Measurements from ENCODE around the gene DOK7. TPM values are rescaled to one million over a fixed set of nuclear protein-coding genes. Genes with fewer than 3 reads are reported as not detected.

Gene DOK7
- polyA plus RNA-seq, 4 donors: 0.28 to 7.5 (median 0.81) TPM; not detected in 1

GRCh38 chr4:3521621-3522325, 58.7 kb downstream of the DOK7 start:
- H3K27ac ChIP-seq (ENCODE audit: low read depth in 1 of 3, low read length in 2 of 3): no peak overlapping the region
- WGBS, 3 donors: 95 to 97% (median 95%) methylated on average over 14 to 16 of the region's 16 CpGs
- no peak for DNase-seq
- no peaks in the 10 kb centered on the region for H3K27me3 ChIP-seq (ENCODE audit: control insufficient read depth in 3 of 3, insufficient read depth in 3 of 3, low read length in 3 of 3)
- H3K4me3 ChIP-seq (ENCODE audit: low read depth in 1 of 3, low read length in 3 of 3): no peak overlapping the region
- FAIRE-seq: no peak
- H3K4me1 ChIP-seq (ENCODE audit: control insufficient read depth in 3 of 3, insufficient read depth in 2 of 3, low read depth in 1 of 3, low read length in 2 of 3): no peaks in the 10 kb centered on the region
- peaks cover 32 to 99% (median 34%) of the 10 kb centered on the region in 3 donors for H3K36me3 ChIP-seq (ENCODE audit: control insufficient read depth in 3 of 3, insufficient read depth in 2 of 3, low read depth in 1 of 3, low read length in 3 of 3)
- H3K9me3 ChIP-seq (ENCODE audit: control insufficient read depth in 2 of 2, insufficient read depth in 1 of 2, low read depth in 1 of 2, low read length in 1 of 2): no peaks in the 10 kb centered on the region

GRCh38 chr4:3522326-3522640, 59.2 kb downstream of the DOK7 start:
- Histone ChIP-seq H3K9me3 (ENCODE audit: control insufficient read depth in 2 of 2, insufficient read depth in 1 of 2, low read depth in 1 of 2, low read length in 1 of 2) (no peaks in the 10 kb centered on the region), H3K36me3 (ENCODE audit: control insufficient read depth in 3 of 3, insufficient read depth in 2 of 3, low read depth in 1 of 3, low read length in 3 of 3) (peaks cover 30 to 99% (median 30%) of the 10 kb centered on the region in 3 donors), H3K4me3 (ENCODE audit: low read depth in 1 of 3, low read length in 3 of 3) (no peak overlapping the region), H3K27me3 (ENCODE audit: control insufficient read depth in 3 of 3, insufficient read depth in 3 of 3, low read length in 3 of 3) (no peaks in the 10 kb centered on the region), H3K27ac (ENCODE audit: low read depth in 1 of 3, low read length in 2 of 3) (no peak overlapping the region), H3K4me1 (ENCODE audit: control insufficient read depth in 3 of 3, insufficient read depth in 2 of 3, low read depth in 1 of 3, low read length in 2 of 3) (no peaks in the 10 kb centered on the region)
- 81 to 98% (median 90%) methylated on average over 9 to 15 of the region's 15 CpGs for WGBS, 3 donors
- FAIRE-seq: no peak
- DNase-seq: no peak

- WGBS, 3 donors: 92 to 94% (median 93%) methylated on average over 16 to 19 of the region's 19 CpGs
- FAIRE-seq: no peak
- H3K4me1 ChIP-seq (ENCODE audit: control insufficient read depth in 3 of 3, insufficient read depth in 2 of 3, low read depth in 1 of 3, low read length in 2 of 3): no peaks in the 10 kb centered on the region
- DNase-seq: no peak
- H3K27ac ChIP-seq (ENCODE audit: low read depth in 1 of 3, low read length in 2 of 3): no peak overlapping the region
- no peaks in the 10 kb centered on the region for H3K9me3 ChIP-seq (ENCODE audit: control insufficient read depth in 2 of 2, insufficient read depth in 1 of 2, low read depth in 1 of 2, low read length in 1 of 2)
- no peaks in the 10 kb centered on the region for H3K27me3 ChIP-seq (ENCODE audit: control insufficient read depth in 3 of 3, insufficient read depth in 3 of 3, low read length in 3 of 3)
- H3K36me3 ChIP-seq (ENCODE audit: control insufficient read depth in 3 of 3, insufficient read depth in 2 of 3, low read depth in 1 of 3, low read length in 3 of 3): peaks cover 26 to 99% (median 27%) of the 10 kb centered on the region in 3 donors
- H3K4me3 ChIP-seq (ENCODE audit: low read depth in 1 of 3, low read length in 3 of 3): no peak overlapping the region
These were observed 59.5 kb downstream of the DOK7 start for GRCh38 chr4:3522651-3523050.

- FAIRE-seq (no peak), DNase-seq (no peak)
- no peak overlapping the region for H3K4me3 ChIP-seq (ENCODE audit: low read depth in 1 of 3, low read length in 3 of 3)
- H3K27me3 ChIP-seq (ENCODE audit: control insufficient read depth in 3 of 3, insufficient read depth in 3 of 3, low read length in 3 of 3): no peaks in the 10 kb centered on the region
- no peaks in the 10 kb centered on the region for H3K4me1 ChIP-seq (ENCODE audit: control insufficient read depth in 3 of 3, insufficient read depth in 2 of 3, low read depth in 1 of 3, low read length in 2 of 3)
- no peaks in the 10 kb centered on the region for H3K9me3 ChIP-seq (ENCODE audit: control insufficient read depth in 2 of 2, insufficient read depth in 1 of 2, low read depth in 1 of 2, low read length in 1 of 2)
- no peak overlapping the region for H3K27ac ChIP-seq (ENCODE audit: low read depth in 1 of 3, low read length in 2 of 3)
- peaks cover 22 to 99% (median 26%) of the 10 kb centered on the region in 3 donors for H3K36me3 ChIP-seq (ENCODE audit: control insufficient read depth in 3 of 3, insufficient read depth in 2 of 3, low read depth in 1 of 3, low read length in 3 of 3)
- 95 to 97% (median 97%) methylated on average over 10 of the region's 10 CpGs for WGBS, 3 donors
These were observed 60.1 kb downstream of the DOK7 start for GRCh38 chr4:3523146-3523627.

- Histone ChIP-seq H3K4me3 (ENCODE audit: low read depth in 1 of 3, low read length in 3 of 3) (no peak overlapping the region), H3K4me1 (ENCODE audit: control insufficient read depth in 3 of 3, insufficient read depth in 2 of 3, low read depth in 1 of 3, low read length in 2 of 3) (no peaks in the 10 kb centered on the region), H3K27ac (ENCODE audit: low read depth in 1 of 3, low read length in 2 of 3) (no peak overlapping the region), H3K27me3 (ENCODE audit: control insufficient read depth in 3 of 3, insufficient read depth in 3 of 3, low read length in 3 of 3) (no peaks in the 10 kb centered on the region), H3K9me3 (ENCODE audit: control insufficient read depth in 2 of 2, insufficient read depth in 1 of 2, low read depth in 1 of 2, low read length in 1 of 2) (no peaks in the 10 kb centered on the region), H3K36me3 (ENCODE audit: control insufficient read depth in 3 of 3, insufficient read depth in 2 of 3, low read depth in 1 of 3, low read length in 3 of 3) (peaks cover 16 to 100% (median 26%) of the 10 kb centered on the region in 3 donors)
- DNase-seq: no peak
- no peak for FAIRE-seq
- WGBS, 3 donors: 91 to 96% (median 91%) methylated on average over 18 to 24 of the region's 24 CpGs
These were observed 60.6 kb downstream of the DOK7 start for GRCh38 chr4:3523628-3524221.

GRCh38 chr4:3524349-3524748, 61.2 kb downstream of the DOK7 start:
- Histone ChIP-seq H3K9me3 (ENCODE audit: control insufficient read depth in 2 of 2, insufficient read depth in 1 of 2, low read depth in 1 of 2, low read length in 1 of 2) (no peaks in the 10 kb centered on the region), H3K36me3 (ENCODE audit: control insufficient read depth in 3 of 3, insufficient read depth in 2 of 3, low read depth in 1 of 3, low read length in 3 of 3) (peaks cover 16 to 98% (median 20%) of the 10 kb centered on the region in 3 donors), H3K27ac (ENCODE audit: low read depth in 1 of 3, low read length in 2 of 3) (no peak overlapping the region), H3K4me3 (ENCODE audit: low read depth in 1 of 3, low read length in 3 of 3) (no peak overlapping the region), H3K4me1 (ENCODE audit: control insufficient read depth in 3 of 3, insufficient read depth in 2 of 3, low read depth in 1 of 3, low read length in 2 of 3) (no peaks in the 10 kb centered on the region), H3K27me3 (ENCODE audit: control insufficient read depth in 3 of 3, insufficient read depth in 3 of 3, low read length in 3 of 3) (no peaks in the 10 kb centered on the region)
- no peak for FAIRE-seq
- DNase-seq: no peak
- 93 to 94% (median 93%) methylated on average over 8 of the region's 8 CpGs for WGBS, 3 donors

GRCh38 chr4:3524920-3525319, 61.8 kb downstream of the DOK7 start:
- H3K9me3 ChIP-seq (ENCODE audit: control insufficient read depth in 2 of 2, insufficient read depth in 1 of 2, low read depth in 1 of 2, low read length in 1 of 2): no peaks in the 10 kb centered on the region
- peaks cover 0 to 5% (median 0%) of the 10 kb centered on the region in 3 donors for H3K4me1 ChIP-seq (ENCODE audit: control insufficient read depth in 3 of 3, insufficient read depth in 2 of 3, low read depth in 1 of 3, low read length in 2 of 3)
- no peak for DNase-seq
- no peaks in the 10 kb centered on the region for H3K27me3 ChIP-seq (ENCODE audit: control insufficient read depth in 3 of 3, insufficient read depth in 3 of 3, low read length in 3 of 3)
- 82 to 89% (median 88%) methylated on average over 19 of the region's 19 CpGs for WGBS, 3 donors
- peaks cover 11 to 98% (median 17%) of the 10 kb centered on the region in 3 donors for H3K36me3 ChIP-seq (ENCODE audit: control insufficient read depth in 3 of 3, insufficient read depth in 2 of 3, low read depth in 1 of 3, low read length in 3 of 3)
- FAIRE-seq: no peak
- H3K4me3 ChIP-seq (ENCODE audit: low read depth in 1 of 3, low read length in 3 of 3): no peak overlapping the region
- no peak overlapping the region for H3K27ac ChIP-seq (ENCODE audit: low read depth in 1 of 3, low read length in 2 of 3)

- FAIRE-seq (no peak), DNase-seq (no peak)
- 90 to 92% (median 91%) methylated on average over 33 of the region's 33 CpGs for WGBS, 3 donors
- Histone ChIP-seq H3K9me3 (ENCODE audit: control insufficient read depth in 2 of 2, insufficient read depth in 1 of 2, low read depth in 1 of 2, low read length in 1 of 2) (no peaks in the 10 kb centered on the region), H3K27ac (ENCODE audit: low read depth in 1 of 3, low read length in 2 of 3) (no peak overlapping the region), H3K4me1 (ENCODE audit: control insufficient read depth in 3 of 3, insufficient read depth in 2 of 3, low read depth in 1 of 3, low read length in 2 of 3) (peaks cover 2 to 12% (median 5%) of the 10 kb centered on the region in 3 donors), H3K4me3 (ENCODE audit: low read depth in 1 of 3, low read length in 3 of 3) (no peak overlapping the region), H3K36me3 (ENCODE audit: control insufficient read depth in 3 of 3, insufficient read depth in 2 of 3, low read depth in 1 of 3, low read length in 3 of 3) (peaks cover 7 to 98% (median 13%) of the 10 kb centered on the region in 3 donors), H3K27me3 (ENCODE audit: control insufficient read depth in 3 of 3, insufficient read depth in 3 of 3, low read length in 3 of 3) (no peaks in the 10 kb centered on the region)
These were observed 62.7 kb downstream of the DOK7 start for GRCh38 chr4:3525532-3526430.

All from small intestine (tissue), 7 donors.